Lung (tissue), 12 donors: Measurements from ENCODE around the gene NTN1. TPM values are rescaled to one million over a fixed set of nuclear protein-coding genes. Genes with fewer than 3 reads are reported as not detected.
A peak's percentile ranks its signal among the peaks of the same experiment; 100 is the strongest.

Experiments
- ATAC-seq: fragments of 200-7000 bp; cut with Tn5 transposase; one replicate; pipeline ENCODE4 v1.9.1; 2020; ENCODE audit warnings: moderate number of reproducible peaks; ENCODE audit not compliant: insufficient read depth, low FRiP score
- DNase-seq, 3 donors: peaks; one replicate each; pipeline ENCODE4 v3.0.0-alpha.2; 2013 to 2017
- H3K27ac ChIP-seq, 2 donors: one replicate each; pipeline ENCODE4 v1.5.1; 2013; ENCODE audit warnings: mild to moderate bottlenecking in 2 of 2, moderate library complexity in 2 of 2, control low read depth in 1 of 2, inconsistent platforms in 1 of 2, low read depth in 1 of 2, low read length in 1 of 2
- H3K27me3 ChIP-seq, 3 donors: one replicate each; pipeline ENCODE4 v1.5.1; 2013; ENCODE audit warnings: low read length in 2 of 3; ENCODE audit not compliant: control insufficient read depth in 3 of 3, insufficient read depth in 3 of 3
- H3K36me3 ChIP-seq, 4 donors: one replicate each; pipeline ENCODE4 v1.5.1; 2013; ENCODE audit warnings: low read length in 4 of 4, mild to moderate bottlenecking in 1 of 4, moderate library complexity in 1 of 4; ENCODE audit not compliant: control insufficient read depth in 4 of 4, insufficient read depth in 4 of 4
- H3K4me1 ChIP-seq, 5 donors: one replicate each; pipeline ENCODE4 v1.5.1; 2013; ENCODE audit warnings: low read length in 5 of 5, mild to moderate bottlenecking in 2 of 5, moderate library complexity in 1 of 5; ENCODE audit not compliant: control insufficient read depth in 5 of 5, insufficient read depth in 5 of 5
- H3K4me3 ChIP-seq: one replicate; pipeline ENCODE4 v1.5.1; 2013; ENCODE audit warnings: mild to moderate bottlenecking, control low read depth, moderate library complexity
- H3K9ac ChIP-seq, 2 donors: one replicate each; pipeline ENCODE4 v1.5.1; 2013; ENCODE audit warnings: low read length in 2 of 2, control low read depth in 1 of 2; ENCODE audit not compliant: insufficient read depth in 1 of 2
- H3K9me3 ChIP-seq, 4 donors: one replicate each; pipeline ENCODE4 v1.5.1; 2013; ENCODE audit warnings: low read length in 3 of 4, mild to moderate bottlenecking in 1 of 4, moderate library complexity in 1 of 4; ENCODE audit not compliant: control insufficient read depth in 4 of 4, insufficient read depth in 3 of 4
- CTCF ChIP-seq: IDR thresholded peaks from 2 replicates; pipeline ENCODE4 v1.5.1; 2012; ENCODE audit warnings: mild to moderate bottlenecking; ENCODE audit errors: control extremely low read depth, extremely low read depth
- WGBS, 2 donors: extraction: QIAGEN DNeasy Blood & Tissue Kit; methylation state at CpG; one replicate each; pipeline ENCODE4 v1.1.7; 2013; 5-methylcytosine and 5-hydroxymethylcytosine counted together
- polyA plus RNA-seq, 2 donors: library from polyadenylated mRNA; stranded (reverse); fragments of 200-250 nt; gene quantifications; one replicate each; pipeline ENCODE4 v1.2.1, GENCODE V29; 2013
- total RNA-seq, 2 donors: library from RNA; depleted of rRNA in 1 of 2; stranded (reverse); fragments of >200 nt in 1 of 2; gene quantifications; one replicate each; pipeline ENCODE4 v1.2.1, GENCODE V29; 2014 to 2021
- donor health status: control.
- donor health status: control.
- donor health status: Bipolar disorder and iron deficiency.
- donor health status: healthy.
- donor health status: DM: yes; HTN: yes; CAD: no.

NTN1 gene
- total and polyA plus RNA-seq, 4 donors, result 3.6 to 17.1 (median 7.8) TPM

- Histone ChIP-seq H3K9me3 (no peaks in the 10 kb centered on the region), H3K9ac (no peak overlapping the region), H3K4me3 (no peak overlapping the region), H3K27ac (no peak overlapping the region), H3K4me1 (peaks cover 0 to 18% (median 3%) of the 10 kb centered on the region in 5 donors), H3K27me3 (peaks cover 0 to 2% (median 0%) of the 10 kb centered on the region in 3 donors), H3K36me3 (no peaks in the 10 kb centered on the region)
- no peak for ATAC-seq
- no peak for TF ChIP-seq CTCF
- DNase-seq, result no peak
- WGBS, 2 donors, result 86 to 87% methylated on average over 10 of the region's 10 CpGs
Observed at GRCh38 chr17:9071016-9071415, 49.7 kb downstream of the NTN1 start.

- H3K4me3 ChIP-seq, result no peak overlapping the region
- H3K36me3 ChIP-seq, result no peaks in the 10 kb centered on the region
- H3K27me3 ChIP-seq, result peaks cover 0 to 2% (median 0%) of the 10 kb centered on the region in 3 donors
- ATAC-seq (no peak), DNase-seq (no peak)
- H3K9ac ChIP-seq, result no peak overlapping the region
- WGBS, 2 donors, result 57 to 68% methylated on average over 12 of the region's 12 CpGs
- TF ChIP-seq CTCF, result no peak
- H3K4me1 ChIP-seq, result peaks cover 0 to 18% (median 3%) of the 10 kb centered on the region in 5 donors
- H3K9me3 ChIP-seq, result no peaks in the 10 kb centered on the region
- peak overlapping the region in 1 of 2 donors; percentile 41 for H3K27ac ChIP-seq
Observed at GRCh38 chr17:9071811-9072498, 50.6 kb downstream of the NTN1 start.

- H3K4me1 ChIP-seq, result peaks cover 0 to 18% (median 3%) of the 10 kb centered on the region in 5 donors
- peaks cover 0 to 2% (median 0%) of the 10 kb centered on the region in 3 donors for H3K27me3 ChIP-seq
- no peak overlapping the region for H3K4me3 ChIP-seq
- WGBS, 2 donors, result 46 to 63% methylated on average over 17 of the region's 17 CpGs
- no peak for ATAC-seq
- H3K36me3 ChIP-seq, result no peaks in the 10 kb centered on the region
- DNase-seq, result peak; percentile 69 to 82 (median 74)
- H3K9ac ChIP-seq, result peak overlapping the region in 1 of 2 donors; percentile 20
- TF ChIP-seq CTCF, result no peak
- H3K9me3 ChIP-seq, result no peaks in the 10 kb centered on the region
- peak overlapping the region; percentile 1 to 43 for H3K27ac ChIP-seq
Observed at GRCh38 chr17:9072696-9073339, 51.5 kb downstream of the NTN1 start.
